H1 (cell line): Measurements from ENCODE around the gene KAZALD1. TPM values are rescaled to one million over a fixed set of nuclear protein-coding genes. Genes with fewer than 3 reads are reported as not detected.

ENCODE experiments used
- CBX5 ChIP-seq: fragments of 300-800, 300-1000 bp; sonication (generic); IDR thresholded peaks from 2 replicates; pipeline ENCODE4 v1.7.1; 2016; ENCODE audit warnings: antibody characterized with exemption, low read length, low read depth
- CTBP2 ChIP-seq: IDR thresholded peaks from 2 replicates; pipeline ENCODE4 v1.7.0; 2011; ENCODE audit warnings: borderline replicate concordance, mild to moderate bottlenecking, moderate library complexity, mixed read lengths, low read length; ENCODE audit not compliant: insufficient read depth, insufficient read length
- EP300 ChIP-seq, 2 experiments: IDR thresholded peaks; 1 replicate in 1 of 2; 2 replicates in 1 of 2; pipeline ENCODE4 v1.6.1; 2011 to 2012; ENCODE audit warnings: low read depth in 2 of 2, low read length in 2 of 2, mild to moderate bottlenecking in 2 of 2, borderline replicate concordance in 1 of 2, inconsistent platforms in 1 of 2, moderate library complexity in 1 of 2
- HDAC6 ChIP-seq: IDR thresholded peaks from one replicate; pipeline ENCODE4 v1.7.1; 2012; ENCODE audit warnings: low read depth, mild to moderate bottlenecking, inconsistent platforms, low read length, moderate library complexity
- KDM5A ChIP-seq: fragments of 200-600 bp; IDR thresholded peaks from 2 replicates; pipeline ENCODE4 v1.7.1; 2012; ENCODE audit warnings: mild to moderate bottlenecking, low read length, inconsistent platforms, mixed read lengths
- SIRT6 ChIP-seq: IDR thresholded peaks from one replicate; pipeline ENCODE4 v1.7.1; 2012; ENCODE audit warnings: low read length, inconsistent platforms
- SP1 ChIP-seq: IDR thresholded peaks from 2 replicates; pipeline ENCODE4 v1.6.1; 2011; ENCODE audit warnings: low read depth, low read length
- SP4 ChIP-seq: IDR thresholded peaks from 2 replicates; pipeline ENCODE4 v1.6.1; 2012; ENCODE audit warnings: low read length, inconsistent platforms
- ZNF274 ChIP-seq: IDR thresholded peaks from 2 replicates; pipeline ENCODE4 v1.7.0; 2012; ENCODE audit warnings: low read length, borderline replicate concordance; ENCODE audit errors: extremely low read depth
- polyA plus RNA-seq, 7 experiments: library from polyadenylated mRNA; depleted of rRNA in 3 of 7; stranded (reverse) in 5 of 7; unstranded in 2 of 7; fragments of >200 nt in 5 of 7; fragments of 200-250 nt in 2 of 7; gene quantifications; 1 replicate in 5 of 7; 2 replicates in 1 of 7; 4 replicates in 1 of 7; pipeline versions ENCODE4 v1.2.1 to v1.2.3, GENCODE V29; 2011 to 2013; ENCODE audit warnings: missing spikeins in 2 of 7, mixed read lengths in 2 of 7
- total RNA-seq: library from RNA; stranded (reverse); fragmentation: NEBNext Ultra II Directional; extraction: Animal tissue kit (Norgen Biotek cat#: 25700); gene quantifications from 2 replicates; pipeline ENCODE4 v1.2.1, GENCODE V29; 2021
- TF ChIP-seq, protein P1 (sequence below): IDR thresholded peaks from 2 replicates; pipeline ENCODE4 v1.6.1; 2011; ENCODE audit warnings: low read depth, mild to moderate bottlenecking, low read length; ENCODE audit not compliant: insufficient read depth

KAZALD1 gene
- total and polyA plus RNA-seq, 2 of the 8 experiments (the other 6 are each of a cell fraction or from before 2014, with no cell fraction given): 0.65 to 1.9 TPM

DNA sequence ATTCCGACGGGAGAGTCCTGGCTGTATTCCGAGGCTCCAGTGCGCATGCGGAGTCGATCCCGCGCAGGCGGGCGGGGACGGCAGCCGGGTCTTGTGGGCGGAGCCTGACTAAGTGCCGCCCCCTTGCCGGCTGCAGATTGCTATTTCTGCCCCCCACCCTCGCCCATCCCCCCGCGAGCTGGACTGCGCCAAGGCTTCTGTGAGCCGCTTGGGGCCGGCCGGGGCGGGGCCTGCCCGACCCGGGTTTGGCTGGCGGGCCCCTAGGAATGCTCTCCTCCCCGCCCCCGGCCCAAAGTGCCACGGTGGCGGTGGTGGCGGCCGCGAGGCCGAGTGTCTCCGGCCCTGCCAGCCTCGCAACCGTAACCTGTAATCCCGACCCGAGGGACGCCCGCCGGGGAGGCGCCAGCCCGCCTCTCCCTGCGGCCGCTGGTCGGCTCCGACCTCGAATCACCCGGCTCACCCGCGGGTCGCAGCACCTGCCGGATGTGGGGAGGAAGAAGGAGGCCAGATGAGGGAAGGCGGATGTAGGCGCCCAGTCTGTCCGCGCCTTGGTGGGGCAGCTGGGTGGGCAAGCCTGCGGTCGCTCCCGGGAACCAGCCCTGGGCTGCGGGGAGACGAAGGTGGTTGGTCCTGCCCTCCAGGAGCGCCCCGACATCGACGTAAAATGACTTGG is 702 bp upstream of the KAZALD1 start (continued):
- TF ChIP-seq HDAC6 (no peak), EP300 (IDR thresholded peaks at IDR 0.05; ENCODE audit: borderline replicate concordance in 1 of 2, low read depth in 2 of 2, low read length in 2 of 2) (no peak), ZNF274 (no peak), CBX5 (no peak), KDM5A (no peak), SIRT6 (no peak), SP1 (peak; percentile 56; the same call in 1 of the 2 replicates), SP4 (0 out of 2 replicates have a peak, but pooled peaks have one; percentile 61), CTBP2 (peak; percentile 73)
- TF ChIP-seq, protein P1, sequence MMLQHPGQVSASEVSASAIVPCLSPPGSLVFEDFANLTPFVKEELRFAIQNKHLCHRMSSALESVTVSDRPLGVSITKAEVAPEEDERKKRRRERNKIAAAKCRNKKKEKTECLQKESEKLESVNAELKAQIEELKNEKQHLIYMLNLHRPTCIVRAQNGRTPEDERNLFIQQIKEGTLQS: no peak
